ENCODE data around the gene ITGAE.
"Not testable (repeated sequence)": the region's sequence is repeated elsewhere in the genome, so short reads cannot be mapped to it uniquely, and the experiment has no call there.

Gene ITGAE

GRCh38 chr17:3794152-3794551, 6.8 kb downstream of the ITGAE start:
- 92 to 93% methylated on average over 5 to 8 of the region's 9 CpGs for WGBS, 2 experiments (ENCODE audit: insufficient coverage in 2 of 2)
- H3K36me3 ChIP-seq (ENCODE audit: control insufficient read depth, insufficient read depth, low read length); H3K9me3 ChIP-seq (ENCODE audit: control insufficient read depth, low read length); H3K4me3 ChIP-seq (ENCODE audit: extremely low read depth, insufficient read depth, low read length, poor library complexity, severe bottlenecking): not testable (repeated sequence)
- Histone ChIP-seq H3K27ac (ENCODE audit: low read depth, low read length, severe bottlenecking) (peak overlapping the region; percentile 57), H3K4me1 (ENCODE audit: control insufficient read depth, insufficient read depth, low read length, poor library complexity, severe bottlenecking) (peaks cover 10% of the 10 kb centered on the region)

GRCh38 chr17:3793258-3793657, 7.7 kb downstream of the ITGAE start:
- not testable (repeated sequence) for H3K9me3 ChIP-seq (ENCODE audit: control insufficient read depth, low read length); H3K36me3 ChIP-seq (ENCODE audit: control insufficient read depth, insufficient read depth, low read length); H3K27ac ChIP-seq (ENCODE audit: low read depth, low read length, severe bottlenecking); H3K4me3 ChIP-seq (ENCODE audit: extremely low read depth, insufficient read depth, low read length, poor library complexity, severe bottlenecking)
- peaks cover 10% of the 10 kb centered on the region for H3K4me1 ChIP-seq (ENCODE audit: control insufficient read depth, insufficient read depth, low read length, poor library complexity, severe bottlenecking)
- WGBS, 2 experiments (ENCODE audit: insufficient coverage in 2 of 2), result 84 to 95% methylated on average over 4 to 6 of the region's 7 CpGs

GRCh38 chr17:3792481-3792880, 8.5 kb downstream of the ITGAE start:
- Histone ChIP-seq H3K27ac (ENCODE audit: low read depth, low read length, severe bottlenecking) (no peak overlapping the region), H3K4me1 (ENCODE audit: control insufficient read depth, insufficient read depth, low read length, poor library complexity, severe bottlenecking) (peaks cover 10% of the 10 kb centered on the region), H3K9me3 (ENCODE audit: control insufficient read depth, low read length) (no peaks in the 10 kb centered on the region), H3K4me3 (ENCODE audit: extremely low read depth, insufficient read depth, low read length, poor library complexity, severe bottlenecking) (no peak overlapping the region), H3K36me3 (ENCODE audit: control insufficient read depth, insufficient read depth, low read length) (no peaks in the 10 kb centered on the region)
- WGBS, 2 experiments (ENCODE audit: insufficient coverage in 2 of 2), result 92% methylated on average over 3 to 4 of the region's 6 CpGs

DNA sequence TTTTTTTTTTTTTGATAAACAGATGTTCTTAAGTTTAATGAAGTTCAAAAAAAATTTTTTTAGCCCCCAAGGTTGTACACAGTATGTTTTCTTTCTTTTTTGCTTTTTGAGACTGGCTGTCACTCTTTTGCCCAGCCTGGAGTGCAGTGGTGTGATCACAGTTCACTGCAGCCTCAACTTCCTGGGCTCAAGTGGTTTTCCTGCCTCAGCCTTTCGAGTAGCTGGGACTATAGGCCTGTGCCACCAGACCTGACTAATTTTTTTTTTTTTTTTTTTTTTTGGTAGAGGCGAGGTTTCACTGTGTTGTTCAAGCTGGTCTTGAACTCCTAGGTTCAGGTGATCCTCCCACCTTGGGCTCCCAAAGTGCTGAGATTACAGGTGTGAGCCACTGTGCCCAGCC, 12.8 kb downstream of the ITGAE start:
- no peaks in the 10 kb centered on the region for H3K9me3 ChIP-seq (ENCODE audit: control insufficient read depth, low read length)
- WGBS, 2 experiments (ENCODE audit: insufficient coverage in 2 of 2), result 100% methylated on average over 1 of the region's 2 CpGs; no CpG with 5 or more reads in 1 of the 2 experiments

DNA sequence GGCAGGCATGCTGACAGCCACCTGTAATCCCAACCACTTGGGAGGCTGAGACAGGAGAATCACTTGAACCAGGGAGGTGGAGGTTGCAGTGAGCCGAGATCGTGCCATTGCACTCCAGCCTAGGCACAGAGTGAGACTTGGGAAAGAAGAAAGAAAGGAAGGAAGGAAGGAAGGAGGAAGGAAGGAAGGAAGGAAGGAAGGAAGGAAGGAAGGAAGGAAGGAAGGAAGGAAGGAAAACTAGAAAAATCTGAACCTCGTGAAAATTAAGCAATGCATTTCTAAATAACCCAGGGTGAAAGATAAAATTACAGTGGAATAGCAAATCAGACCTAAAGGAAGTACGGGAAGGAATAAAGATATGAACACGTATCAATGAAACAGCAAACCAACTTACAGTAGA, 15.7 kb downstream of the ITGAE start:
- H3K4me1 ChIP-seq (ENCODE audit: control insufficient read depth, insufficient read depth, low read length, poor library complexity, severe bottlenecking); H3K9me3 ChIP-seq (ENCODE audit: control insufficient read depth, low read length); H3K27ac ChIP-seq (ENCODE audit: low read depth, low read length, severe bottlenecking); H3K4me3 ChIP-seq (ENCODE audit: extremely low read depth, insufficient read depth, low read length, poor library complexity, severe bottlenecking); H3K36me3 ChIP-seq (ENCODE audit: control insufficient read depth, insufficient read depth, low read length): not testable (repeated sequence)
- WGBS, 2 experiments (ENCODE audit: insufficient coverage in 2 of 2), result 100% methylated on average over 1 to 3 of the region's 5 CpGs

More for the DNA sequence above, 12.8 kb downstream of the ITGAE start:
- Histone ChIP-seq H3K36me3 (ENCODE audit: control insufficient read depth, insufficient read depth, low read length) (no peaks in the 10 kb centered on the region), H3K27ac (ENCODE audit: low read depth, low read length, severe bottlenecking) (no peak overlapping the region), H3K4me1 (ENCODE audit: control insufficient read depth, insufficient read depth, low read length, poor library complexity, severe bottlenecking) (no peaks in the 10 kb centered on the region), H3K4me3 (ENCODE audit: extremely low read depth, insufficient read depth, low read length, poor library complexity, severe bottlenecking) (no peak overlapping the region)

- WGBS, 2 experiments (ENCODE audit: insufficient coverage in 2 of 2), result 90 to 91% methylated on average over 6 to 8 of the region's 8 CpGs
- H3K36me3 ChIP-seq (ENCODE audit: control insufficient read depth, insufficient read depth, low read length), result no peaks in the 10 kb centered on the region
- no peaks in the 10 kb centered on the region for H3K4me1 ChIP-seq (ENCODE audit: control insufficient read depth, insufficient read depth, low read length, poor library complexity, severe bottlenecking)
- no peaks in the 10 kb centered on the region for H3K9me3 ChIP-seq (ENCODE audit: control insufficient read depth, low read length)
- no peak overlapping the region for H3K27ac ChIP-seq (ENCODE audit: low read depth, low read length, severe bottlenecking)
- H3K4me3 ChIP-seq (ENCODE audit: extremely low read depth, insufficient read depth, low read length, poor library complexity, severe bottlenecking), result no peak overlapping the region
Observed at GRCh38 chr17:3782751-3783150, 18.2 kb downstream of the ITGAE start.

DNA sequence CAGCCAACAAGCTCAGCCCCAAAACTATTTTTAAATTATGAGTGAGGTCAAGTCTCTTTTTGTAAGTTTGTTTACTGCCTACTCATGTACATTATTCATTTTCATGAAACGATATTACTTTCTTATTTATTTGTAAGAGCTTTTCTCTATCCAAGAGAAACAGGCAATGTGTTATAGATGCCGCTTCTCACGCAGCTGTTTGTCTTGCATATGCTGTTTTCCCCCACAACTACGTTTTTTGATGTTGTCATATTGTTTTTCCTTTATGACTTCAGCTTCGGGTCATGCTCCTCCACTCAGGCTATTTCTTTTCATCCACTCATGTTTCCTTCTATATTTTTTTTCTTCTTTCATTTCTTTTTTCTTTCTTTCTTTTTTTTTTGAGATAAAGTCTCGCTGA, 20.0 kb downstream of the ITGAE start:
- no peak overlapping the region for H3K27ac ChIP-seq (ENCODE audit: low read depth, low read length, severe bottlenecking)
- no peaks in the 10 kb centered on the region for H3K4me1 ChIP-seq (ENCODE audit: control insufficient read depth, insufficient read depth, low read length, poor library complexity, severe bottlenecking)
- WGBS, 2 experiments (ENCODE audit: insufficient coverage in 2 of 2), result 95 to 96% methylated on average over 4 to 5 of the region's 6 CpGs
- no peak overlapping the region for H3K4me3 ChIP-seq (ENCODE audit: extremely low read depth, insufficient read depth, low read length, poor library complexity, severe bottlenecking)
- no peaks in the 10 kb centered on the region for H3K36me3 ChIP-seq (ENCODE audit: control insufficient read depth, insufficient read depth, low read length)
- H3K9me3 ChIP-seq (ENCODE audit: control insufficient read depth, low read length), result no peaks in the 10 kb centered on the region

DNA sequence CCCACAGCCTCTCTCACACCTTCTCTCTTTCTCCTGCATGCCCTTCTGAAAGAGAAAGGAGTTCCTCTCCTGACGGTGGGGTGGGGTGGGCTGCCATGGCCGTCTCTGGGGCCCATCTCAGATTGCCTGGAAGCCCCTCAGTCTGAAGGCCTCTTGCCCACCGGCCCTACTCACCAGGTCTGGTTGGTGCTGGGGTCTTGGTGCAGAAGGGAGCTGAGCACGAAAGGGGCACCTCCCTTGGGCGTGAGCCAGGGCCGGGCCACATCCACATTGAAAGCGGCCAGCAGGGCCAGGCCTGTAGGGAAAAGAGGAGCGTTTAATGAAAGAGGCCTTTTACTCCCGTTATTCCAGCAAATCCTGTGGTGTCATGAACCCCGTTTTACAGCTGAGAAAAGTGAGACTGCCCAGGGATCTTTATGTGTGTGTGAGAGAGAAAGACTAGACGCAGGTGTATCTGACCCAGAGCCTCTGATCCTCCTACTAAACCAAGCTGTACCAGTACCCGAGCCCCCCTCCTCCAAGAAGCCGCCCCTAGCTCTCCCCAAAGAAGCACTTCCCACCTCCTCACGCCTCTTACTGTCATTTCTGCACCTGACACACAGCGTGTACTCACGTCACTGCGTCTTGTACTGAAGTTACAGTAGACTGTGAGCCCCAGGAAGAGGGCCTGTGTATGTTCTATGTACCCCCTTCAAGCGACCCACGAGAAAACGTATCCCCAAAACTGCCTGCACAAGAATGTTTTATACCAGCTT, 23.4 kb downstream of the ITGAE start:
- H3K4me1 ChIP-seq (ENCODE audit: control insufficient read depth, insufficient read depth, low read length, poor library complexity, severe bottlenecking), result peaks cover 4% of the 10 kb centered on the region
- H3K4me3 ChIP-seq (ENCODE audit: extremely low read depth, insufficient read depth, low read length, poor library complexity, severe bottlenecking), result no peak overlapping the region
- no peaks in the 10 kb centered on the region for H3K9me3 ChIP-seq (ENCODE audit: control insufficient read depth, low read length)
- WGBS, 2 experiments (ENCODE audit: insufficient coverage in 2 of 2), result 81 to 93% methylated on average over 15 of the region's 20 CpGs
- no peak overlapping the region for H3K27ac ChIP-seq (ENCODE audit: low read depth, low read length, severe bottlenecking)
- H3K36me3 ChIP-seq (ENCODE audit: control insufficient read depth, insufficient read depth, low read length), result no peaks in the 10 kb centered on the region

- peaks cover 4% of the 10 kb centered on the region for H3K4me1 ChIP-seq (ENCODE audit: control insufficient read depth, insufficient read depth, low read length, poor library complexity, severe bottlenecking)
- H3K4me3 ChIP-seq (ENCODE audit: extremely low read depth, insufficient read depth, low read length, poor library complexity, severe bottlenecking), result no peak overlapping the region
- H3K36me3 ChIP-seq (ENCODE audit: control insufficient read depth, insufficient read depth, low read length), result no peaks in the 10 kb centered on the region
- no peak overlapping the region for H3K27ac ChIP-seq (ENCODE audit: low read depth, low read length, severe bottlenecking)
- 100% methylated on average over 1 of the region's 3 CpGs for WGBS, 2 experiments (ENCODE audit: insufficient coverage in 2 of 2)
- H3K9me3 ChIP-seq (ENCODE audit: control insufficient read depth, low read length), result no peaks in the 10 kb centered on the region
Observed at GRCh38 chr17:3773966-3774365, 27.0 kb downstream of the ITGAE start.

GRCh38 chr17:3773511-3773910, 27.5 kb downstream of the ITGAE start:
- Histone ChIP-seq H3K4me1 (ENCODE audit: control insufficient read depth, insufficient read depth, low read length, poor library complexity, severe bottlenecking) (peaks cover 4% of the 10 kb centered on the region), H3K4me3 (ENCODE audit: extremely low read depth, insufficient read depth, low read length, poor library complexity, severe bottlenecking) (no peak overlapping the region), H3K27ac (ENCODE audit: low read depth, low read length, severe bottlenecking) (no peak overlapping the region), H3K36me3 (ENCODE audit: control insufficient read depth, insufficient read depth, low read length) (no peaks in the 10 kb centered on the region), H3K9me3 (ENCODE audit: control insufficient read depth, low read length) (no peaks in the 10 kb centered on the region)
- whole genome bisulfite sequencing, 2 experiments (ENCODE audit: insufficient coverage in 2 of 2), result 80 to 100% methylated on average over 1 of the region's 5 CpGs

DNA sequence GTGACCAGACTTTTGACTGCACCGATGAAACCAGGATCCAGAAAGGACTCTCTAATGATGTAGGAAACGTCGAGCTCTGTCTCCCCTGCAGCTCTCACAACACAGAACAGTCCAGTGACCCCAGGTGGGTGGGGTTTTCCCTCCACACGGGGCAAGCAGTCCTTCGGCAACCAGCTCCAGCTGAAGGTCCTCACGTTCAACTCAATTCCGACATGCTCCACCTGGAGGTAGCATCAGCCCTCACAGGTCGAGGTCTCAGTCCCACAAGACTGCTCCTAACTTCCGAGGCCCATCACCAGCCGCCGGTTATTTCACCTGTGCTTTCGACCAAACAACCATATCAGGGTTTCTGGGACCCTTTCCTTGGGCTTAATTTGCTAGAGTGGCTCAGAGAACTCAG, 28.2 kb downstream of the ITGAE start:
- 68 to 78% methylated on average over 12 of the region's 12 CpGs for WGBS, 2 experiments (ENCODE audit: insufficient coverage in 2 of 2)
- no peak overlapping the region for H3K27ac ChIP-seq (ENCODE audit: low read depth, low read length, severe bottlenecking)
- no peaks in the 10 kb centered on the region for H3K36me3 ChIP-seq (ENCODE audit: control insufficient read depth, insufficient read depth, low read length)
- peaks cover 4% of the 10 kb centered on the region for H3K4me1 ChIP-seq (ENCODE audit: control insufficient read depth, insufficient read depth, low read length, poor library complexity, severe bottlenecking)
- no peak overlapping the region for H3K4me3 ChIP-seq (ENCODE audit: extremely low read depth, insufficient read depth, low read length, poor library complexity, severe bottlenecking)
- H3K9me3 ChIP-seq (ENCODE audit: control insufficient read depth, low read length), result no peaks in the 10 kb centered on the region
